GM12878 (cell line): ENCODE measurements around the gene FGF1. TPM values are rescaled to one million over a fixed set of nuclear protein-coding genes. Genes with fewer than 3 reads are reported as not detected.

Experiments
- ATAC-seq: fragments of 200-7000 bp; cut with Tn5 transposase; 3 replicates; pipeline ENCODE4 v1.9.1; 2020; ENCODE audit warnings: mild to moderate bottlenecking, moderate library complexity
- BruUV-seq: library from RNA; stranded (reverse); fragments of 400-500 nt; replicated peaks from 2 replicates; lab custom pipeline; 2021; lab: Mats Ljungman, UMichigan
- CTCF ChIA-PET: fragments of 300-600 bp; sonication (Branson Sonifier 250); formaldehyde crosslinking; extraction: SDS; loops from one replicate; lab custom pipeline; 2021; ENCODE audit warnings: inconsistent platforms; lab: Yijun Ruan, JAX
- POLR2A ChIA-PET: fragments of 350-600 bp; formaldehyde crosslinking; extraction: SDS; loops from one replicate; lab custom pipeline; 2021; ENCODE audit warnings: inconsistent platforms; lab: Charles Lee
- RAD21 ChIA-PET: fragments of 300-600 bp; sonication (Branson Sonifier 250); formaldehyde crosslinking; loops from one replicate; lab custom pipeline; 2023; ENCODE audit warnings: antibody characterized with exemption; ENCODE audit not compliant: unreplicated experiment; lab: Charles Lee
- SMC1A ChIA-PET: fragments of 300-600 bp; sonication (Branson Sonifier 250); formaldehyde crosslinking; loops from one replicate; lab custom pipeline; 2023; ENCODE audit not compliant: unreplicated experiment, uncharacterized antibody; lab: Charles Lee
- DNase-seq: peaks from one replicate; pipeline ENCODE4 v3.0.0-alpha.2; 2011; ENCODE audit warnings: low read depth, low spot score
- FAIRE-seq: peaks from 3 replicates; lab custom pipeline; 2011; peaks lifted over from hg19 to GRCh38; lab: Jason Lieb, UNC
- H2AFZ ChIP-seq: 2 replicates; pipeline ENCODE4 v1.6.0; 2011; ENCODE audit warnings: low read depth, low read length, control low read depth; ENCODE audit not compliant: control insufficient read depth
- H3K27ac ChIP-seq: 2 replicates; pipeline ENCODE4 v1.5.1; 2011; ENCODE audit warnings: control low read depth; ENCODE audit not compliant: control insufficient read depth, insufficient read depth
- H3K27me3 ChIP-seq, 2 experiments: replicated peaks in 1 of 2; 2 replicates each; pipeline versions ENCODE4 v1.6.0 to v1.6.1; 2011; ENCODE audit warnings: low read length in 1 of 2; ENCODE audit not compliant: control insufficient read depth in 2 of 2, insufficient read depth in 2 of 2
- H3K36me3 ChIP-seq, 2 experiments: 2 replicates each; pipeline ENCODE4 v1.5.1; 2011; ENCODE audit warnings: low read length in 1 of 2; ENCODE audit not compliant: control insufficient read depth in 2 of 2, insufficient read depth in 2 of 2
- H3K4me1 ChIP-seq: 2 replicates; pipeline ENCODE4 v1.6.1; 2011; ENCODE audit warnings: mild to moderate bottlenecking, low read length, moderate library complexity, mixed read lengths; ENCODE audit not compliant: control insufficient read depth, insufficient read depth
- H3K4me2 ChIP-seq: 2 replicates; pipeline ENCODE4 v1.6.0; 2011; ENCODE audit warnings: control low read depth; ENCODE audit not compliant: control insufficient read depth, insufficient read depth
- H3K4me3 ChIP-seq: fragments of 200-600 bp; sonication (generic); 2 replicates; pipeline ENCODE4 v1.5.1; 2016
- H3K79me2 ChIP-seq: 2 replicates; pipeline ENCODE4 v1.6.0; 2011; ENCODE audit warnings: low read length; ENCODE audit not compliant: control insufficient read depth, insufficient read depth
- H3K9ac ChIP-seq: 2 replicates; pipeline ENCODE4 v1.8.0; 2011; ENCODE audit warnings: low read length, control low read depth, mixed read lengths; ENCODE audit not compliant: control insufficient read depth, insufficient read depth
- H3K9me3 ChIP-seq: replicated peaks from 3 replicates; pipeline ENCODE4 v1.5.1; 2011; ENCODE audit warnings: mild to moderate bottlenecking, low read length; ENCODE audit not compliant: control insufficient read depth, insufficient read depth
- H4K20me1 ChIP-seq: 2 replicates; pipeline ENCODE4 v1.6.0; 2011; ENCODE audit not compliant: control insufficient read depth, insufficient read depth
- ATF3 ChIP-seq: IDR thresholded peaks from 2 replicates; pipeline ENCODE4 v1.6.1; 2011; ENCODE audit warnings: low read depth, mild to moderate bottlenecking, low read length, moderate library complexity, borderline replicate concordance; ENCODE audit errors: extremely low read depth
- BACH1 ChIP-seq: fragments of 450-650 bp; IDR thresholded peaks from 2 replicates; pipeline ENCODE4 v1.6.1; 2017; ENCODE audit warnings: mild to moderate bottlenecking, borderline replicate concordance
- BRCA1 ChIP-seq: IDR thresholded peaks from 2 replicates; pipeline ENCODE4 v1.6.1; 2011; ENCODE audit warnings: low read depth, low read length, improper control_type of control experiment
- CBX5 ChIP-seq: sonication (generic); IDR thresholded peaks from 2 replicates; pipeline ENCODE4 v1.6.1; 2016; ENCODE audit warnings: low read depth, moderate library complexity, mild to moderate bottlenecking, inconsistent platforms
- HSF1 ChIP-seq: fragments of 150-350 bp; IDR thresholded peaks from 2 replicates; pipeline ENCODE4 v1.6.1; 2014; ENCODE audit warnings: mild to moderate bottlenecking, low read depth, low read length
- MXI1 ChIP-seq: fragments of 150-350 bp; IDR thresholded peaks from 2 replicates; pipeline ENCODE4 v1.6.1; 2011; ENCODE audit warnings: low read depth, mild to moderate bottlenecking, inconsistent platforms, low read length, improper control_type of control experiment
- USF2 ChIP-seq: IDR thresholded peaks from 2 replicates; pipeline ENCODE4 v1.6.1; 2011; ENCODE audit warnings: low read depth, low read length, improper control_type of control experiment, borderline replicate concordance
- ZNF592 ChIP-seq: fragments of 450-650 bp; IDR thresholded peaks from 2 replicates; pipeline ENCODE4 v1.6.1; 2017; ENCODE audit warnings: mild to moderate bottlenecking, moderate library complexity
- whole genome bisulfite sequencing: methylation state at CpG from one replicate; pipeline ENCODE4 v1.1.6; 2016; ENCODE audit warnings: low lambda C conversion rate; ENCODE audit not compliant: insufficient replicate concordance, insufficient coverage; ENCODE audit errors: missing lambda C conversion rate; 5-methylcytosine and 5-hydroxymethylcytosine counted together
- in situ Hi-C: fragments of 300-500 bp; cut with MboI; formaldehyde crosslinking; loops from 9 replicates; pipeline ENCODE4 v1.14.3; 2018; ENCODE audit warnings: mixed read lengths
- intact Hi-C: fragments of 100-400 bp; cut with micrococcal nuclease; formaldehyde crosslinking; loops from one replicate; pipeline ENCODE4 v1.14.2; 2022; ENCODE audit not compliant: unreplicated experiment
- polyA plus RNA-seq, 11 experiments: library from polyadenylated mRNA; depleted of rRNA in 4 of 11; unstranded in 6 of 11; stranded (reverse) in 5 of 11; fragments of >200 nt; fragmentation: Nextera tagmentation in 4 of 11; fragmentation: Illumina TruSeq in 1 of 11; extraction: Ambion mirVana in 4 of 11; extraction: Trizol in 1 of 11; gene quantifications; 1 replicate in 1 of 11; 2 replicates in 10 of 11; pipeline versions ENCODE4 v1.2.1 to v1.2.3, GENCODE V29; 2011 to 2016; ENCODE audit warnings: inconsistent platforms in 2 of 11, missing spikeins in 2 of 11, low read depth in 1 of 11
- total RNA-seq, 4 experiments: library from RNA; depleted of rRNA in 3 of 4; stranded (reverse); fragments of >200 nt in 3 of 4; fragmentation: Illumina TruSeq in 1 of 4; extraction: Trizol in 1 of 4; gene quantifications; 2 replicates each; pipeline versions ENCODE4 v1.2.1 to v1.2.3, GENCODE V29; 2013 to 2021

FGF1 gene
- total and polyA plus RNA-seq, 10 of the 15 experiments (the other 5 are each of a cell fraction or from before 2014, with no cell fraction given), result not detected

GRCh38 chr5:142669477-142669876, 16.4 kb downstream of the FGF1 start (continued):
- TF ChIP-seq HSF1 (no peak), ZNF592 (no peak), CBX5 (no peak), MXI1 (no peak), ATF3 (no peak)

- no peak overlapping the region for H3K4me2 ChIP-seq
- SMC1A ChIA-PET, result no interaction called here
- BruUV-seq, result no TSS peak
- WGBS, result 7% methylated on average over 6 of the region's 6 CpGs
- H3K9me3 ChIP-seq, result no peaks in the 10 kb centered on the region
- intact Hi-C loops, result no loop called here
- FAIRE-seq, result no peak
- no peaks in the 10 kb centered on the region for H3K79me2 ChIP-seq
- H2AFZ ChIP-seq, result no peak overlapping the region
- CTCF ChIA-PET, result interaction anchor here (0.6 to 1.5 kb wide), 5 partner anchors 13 to 220 kb away, joined by 3 to 6 read pairs (median 3); no protein-coding TSS in a partner anchor
- in situ Hi-C loops, result no loop called here
- no peak overlapping the region for H3K4me3 ChIP-seq
- H3K27me3 ChIP-seq, result no peaks in the 10 kb centered on the region; a peak in 2 of 4 replicates
- no peak for TF ChIP-seq BRCA1
- no peak for TF ChIP-seq USF2
- TF ChIP-seq BACH1, result no peak
- POLR2A ChIA-PET, result no interaction called here
- H3K36me3 ChIP-seq, result no peaks in the 10 kb centered on the region
- no peaks in the 10 kb centered on the region for H3K4me1 ChIP-seq
- H3K27ac ChIP-seq, result no peak overlapping the region
- DNase-seq, result no peak
- no peak overlapping the region for H3K9ac ChIP-seq
- H4K20me1 ChIP-seq, result no peaks in the 10 kb centered on the region
- ATAC-seq, result no peak
- RAD21 ChIA-PET, result no interaction called here
Measured at GRCh38 chr5:142668336-142668735, 17.6 kb downstream of the FGF1 start.
